ENCODE results near the gene TTC23L.
"Not testable (repeated sequence)": the region's sequence is repeated elsewhere in the genome, so short reads cannot be mapped to it uniquely, and the experiment has no call there.

TTC23L gene

DNA sequence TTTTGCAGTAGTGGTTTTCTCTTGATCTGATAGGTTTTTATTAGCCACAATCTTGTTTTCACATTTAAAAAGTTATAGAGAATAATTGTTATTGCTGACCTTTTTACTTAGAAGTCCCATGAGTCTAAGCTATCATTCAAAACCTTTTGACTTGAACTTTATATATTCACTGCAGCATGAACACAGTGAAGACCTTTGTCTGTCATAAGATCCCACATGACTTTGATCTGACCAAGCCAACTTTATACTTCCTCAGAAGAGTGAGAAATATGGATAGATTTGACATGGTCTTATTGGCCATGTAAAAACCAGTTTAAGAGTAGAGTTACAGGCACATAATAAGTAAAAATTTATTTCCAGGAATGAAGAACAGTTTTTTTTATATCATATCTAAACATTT, 42.3 kb downstream of the TTC23L start:
- no peak for DNase-seq

DNA sequence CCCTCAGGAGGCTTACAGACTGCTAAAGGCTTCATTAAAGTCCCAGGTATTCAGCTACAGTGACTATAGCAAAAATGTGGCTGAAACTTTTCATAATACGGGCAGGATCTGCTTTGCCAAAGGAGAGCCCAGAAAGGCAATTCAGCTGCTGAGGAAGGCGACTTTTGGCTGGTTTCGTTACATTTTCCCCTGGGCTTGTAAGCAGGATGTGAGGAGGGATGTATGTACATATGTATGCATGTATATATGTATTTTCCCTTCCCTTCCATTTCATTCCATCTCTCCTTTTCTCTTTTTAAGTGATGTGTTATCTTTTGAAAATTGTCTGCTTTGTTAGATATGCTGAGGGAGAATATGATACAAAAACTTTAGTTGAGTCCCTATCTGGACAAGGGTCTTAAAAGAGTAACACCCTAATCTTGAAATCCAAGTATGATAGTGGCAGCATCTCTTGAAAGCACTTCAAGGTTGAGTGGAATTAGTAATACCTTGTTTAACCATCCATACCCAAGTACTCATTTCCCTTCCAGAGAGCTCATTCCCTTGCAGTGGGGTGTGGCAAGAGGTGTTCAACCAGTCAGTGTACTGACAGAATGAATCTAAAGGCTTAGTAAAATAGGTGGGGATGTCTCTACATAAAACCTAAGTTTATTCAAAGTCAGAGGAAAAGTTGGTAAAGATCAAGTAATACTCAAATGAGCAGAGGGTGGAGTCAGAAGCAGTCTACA, 47.6 kb downstream of the TTC23L start:
- DNase-seq = no peak

- no peak for DNase-seq
Observed at GRCh38 chr5:34889394-34889793, 50.4 kb downstream of the TTC23L start.

DNA sequence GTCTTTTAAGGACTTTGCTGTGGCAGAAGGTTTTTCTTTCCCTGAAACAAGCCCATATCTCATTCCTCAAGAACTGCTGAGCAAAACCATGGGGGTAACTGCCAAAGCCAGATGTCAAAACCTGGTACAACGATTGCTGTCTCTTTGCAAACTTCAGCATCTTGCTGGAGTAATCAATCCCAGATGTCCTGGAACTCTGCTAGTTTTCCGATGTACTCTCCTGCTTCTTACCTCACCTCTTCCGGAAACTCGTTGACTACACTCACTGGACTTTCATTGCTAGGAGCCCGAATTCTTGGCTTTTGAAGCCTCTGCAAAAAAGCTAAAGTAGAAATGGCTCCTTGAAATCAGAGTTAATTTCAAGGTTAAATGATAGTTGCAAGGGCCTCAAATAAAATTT, 53.0 kb downstream of the TTC23L start:
- no peak for DNase-seq

DNA sequence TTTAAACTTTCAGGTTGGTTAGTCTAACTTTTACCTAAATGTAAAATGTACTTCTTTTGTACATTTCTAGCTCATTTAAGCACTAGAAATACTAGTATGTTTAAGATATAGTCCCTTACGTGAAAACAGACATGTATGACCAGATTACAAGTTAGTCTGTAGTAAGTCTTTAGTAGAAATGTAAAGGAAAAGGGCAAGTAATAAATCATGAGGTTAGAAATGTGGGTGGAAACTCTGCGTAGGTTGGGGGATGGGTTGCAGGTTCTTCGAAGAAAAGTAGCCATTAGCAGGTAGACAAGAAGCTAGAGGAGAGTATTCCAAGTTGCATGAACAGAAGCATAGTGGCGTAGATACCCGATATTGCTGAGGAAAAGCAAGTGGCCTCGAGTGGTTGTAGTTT, 53.5 kb downstream of the TTC23L start:
- no peak for DNase-seq

DNA sequence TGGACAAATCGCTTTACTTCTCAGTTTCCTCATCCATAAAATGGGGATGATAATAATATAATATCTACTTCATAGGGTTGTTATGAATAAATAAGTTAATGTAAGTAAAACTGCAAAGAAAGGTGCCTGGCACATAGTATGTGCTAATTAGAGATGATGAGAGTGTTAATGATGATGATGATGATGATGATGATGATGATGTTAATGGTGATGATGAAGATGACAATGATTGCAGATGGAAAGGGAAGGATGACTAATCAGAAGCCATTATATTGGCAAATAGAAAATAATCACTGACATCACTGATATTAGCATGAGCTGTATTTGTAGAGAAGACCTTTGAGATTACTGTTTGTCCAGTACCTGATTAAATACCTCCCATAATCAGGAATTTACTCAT, 55.8 kb downstream of the TTC23L start:
- no peak for DNase-seq

- no peak for DNase-seq
Observed at GRCh38 chr5:34895641-34896419, 56.9 kb downstream of the TTC23L start.

DNA sequence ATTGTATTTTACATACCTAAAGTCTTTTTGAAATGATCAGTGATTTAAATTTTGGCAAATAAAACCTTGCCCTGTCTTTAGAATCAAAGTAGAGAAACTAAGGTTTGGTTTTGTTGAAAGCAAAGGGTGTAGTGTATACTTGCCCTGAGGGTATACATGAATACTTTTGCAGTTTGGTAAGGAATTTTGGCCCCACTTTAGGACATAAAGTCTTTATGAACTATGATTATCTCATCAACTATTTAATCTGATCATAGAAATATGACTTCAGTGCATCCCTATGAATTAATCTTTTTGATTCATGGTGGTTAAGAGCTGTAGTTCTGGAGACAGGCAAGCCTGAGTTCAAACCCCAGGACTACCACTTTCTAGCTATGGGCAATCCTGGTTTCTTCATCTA, 58.7 kb downstream of the TTC23L start:
- no peak for DNase-seq

DNA sequence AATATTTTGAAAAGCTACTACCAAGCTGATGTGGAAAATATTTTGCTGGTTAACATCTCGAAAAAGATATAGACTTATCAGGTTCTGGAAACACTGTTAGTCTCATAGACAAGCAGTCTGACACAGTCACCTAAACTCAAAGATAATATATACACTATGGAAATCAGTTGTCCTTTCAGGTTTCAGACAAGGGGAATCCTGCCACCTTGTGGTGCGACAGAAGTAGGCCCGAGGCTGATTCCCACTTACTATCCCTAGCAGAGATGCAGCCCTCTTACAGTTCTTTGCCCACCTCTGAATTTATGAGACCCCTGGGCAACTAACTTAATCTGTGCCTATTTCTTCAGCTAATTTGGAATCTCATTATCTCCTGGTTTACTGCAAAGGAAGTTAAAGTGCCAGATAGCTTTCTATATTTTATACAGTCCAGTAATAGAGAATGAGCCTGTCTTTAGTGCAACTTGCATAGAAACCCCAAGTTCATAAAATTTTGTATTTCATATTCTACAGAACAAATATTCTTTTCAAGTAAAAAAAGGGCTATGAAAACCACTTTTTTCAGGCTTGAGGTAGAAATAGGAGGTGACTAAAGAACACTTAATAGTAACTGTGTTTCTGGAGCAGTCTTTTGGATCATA, 59.4 kb downstream of the TTC23L start:
- DNase-seq = peak; percentile 85

GRCh38 chr5:34899066-34899465, 60.1 kb downstream of the TTC23L start:
- no peak for DNase-seq

- DNase-seq = no peak
Observed at GRCh38 chr5:34900652-34901051, 61.7 kb downstream of the TTC23L start.

- no peak for DNase-seq
Observed at GRCh38 chr5:34903260-34903659, 64.3 kb downstream of the TTC23L start.

DNA sequence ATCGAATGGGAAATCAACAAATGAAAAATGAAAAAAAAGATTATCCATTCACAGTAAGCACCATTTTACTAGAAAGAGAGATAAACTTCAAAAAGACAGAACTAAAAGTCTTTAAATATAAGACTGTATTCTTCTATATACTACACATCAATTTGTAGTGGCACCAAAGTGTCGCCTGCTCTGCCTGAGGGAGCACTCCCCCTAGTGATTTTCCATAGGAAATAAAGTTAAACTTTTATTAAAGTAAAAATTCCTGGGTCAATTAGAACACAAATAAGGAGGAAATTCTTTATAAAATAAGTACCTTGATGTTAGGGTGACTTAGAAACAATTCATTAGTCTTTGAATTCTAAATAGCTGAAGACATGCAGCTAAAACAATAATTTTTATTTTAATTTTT, 66.6 kb downstream of the TTC23L start:
- no peak for DNase-seq

- no peak for DNase-seq
Observed at GRCh38 chr5:34913072-34913471, 74.1 kb downstream of the TTC23L start.

DNA sequence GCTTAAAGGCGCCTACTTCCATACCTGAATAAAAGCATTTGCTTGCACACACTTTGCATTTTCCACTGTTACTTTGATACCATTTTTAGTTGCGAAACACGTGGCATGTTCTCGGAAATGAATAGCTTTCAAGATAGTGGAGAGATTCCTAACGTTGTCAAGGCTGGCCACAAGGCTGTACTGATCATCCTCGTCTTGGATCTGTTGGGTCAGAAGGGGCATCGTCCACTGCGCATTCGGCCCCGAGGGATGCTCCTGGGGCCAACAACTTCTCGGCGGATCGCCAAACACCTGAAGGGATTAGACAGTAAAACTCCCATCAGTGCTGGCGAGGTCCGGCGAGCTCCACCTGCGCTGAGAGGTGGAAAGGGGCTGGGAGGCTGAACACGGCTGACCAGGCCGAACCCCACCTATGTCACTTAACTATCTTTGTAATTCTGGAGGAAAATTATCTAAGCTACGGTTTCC, 75.7 kb downstream of the TTC23L start:
- peak; percentile 73 for DNase-seq

GRCh38 chr5:34915139-34915855, 76.3 kb downstream of the TTC23L start, which contains the start of the genes BRIX1 and RAD1:
Gene BRIX1 (plus strand): TSS chr5:34915711. CDS start chr5:34915739, 28 bp downstream.
Gene RAD1 (minus strand): TSS chr5:34915504. CDS start chr5:34914892, 612 bp downstream.
- peak; percentile 97 for DNase-seq

GRCh38 chr5:34915856-34916192, 76.9 kb downstream of the TTC23L start:
- DNase-seq = no peak

- no peak for DNase-seq
Observed at GRCh38 chr5:34916518-34916917, 77.6 kb downstream of the TTC23L start.

- no peak for DNase-seq
Observed at GRCh38 chr5:34918025-34918424, 79.1 kb downstream of the TTC23L start.

DNA sequence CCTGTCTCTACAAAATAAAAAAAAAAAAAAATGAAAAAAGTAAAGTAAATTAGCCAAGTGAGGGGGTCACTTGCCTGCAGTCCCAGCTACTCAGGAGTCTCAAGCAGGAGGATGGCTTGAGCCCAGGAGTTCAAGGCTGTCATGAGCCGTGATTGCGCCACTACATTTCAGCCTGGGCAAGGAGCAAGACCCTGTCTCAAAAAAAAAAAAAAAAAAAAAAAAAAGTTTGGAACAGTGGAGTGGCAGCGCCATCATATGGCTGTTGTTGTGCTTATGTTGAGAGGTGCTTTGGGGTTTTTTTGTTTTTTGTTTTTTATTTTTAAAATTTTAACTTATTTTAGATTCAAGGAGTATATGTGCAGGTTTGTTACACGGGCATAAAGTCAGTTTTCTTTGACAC, 80.1 kb downstream of the TTC23L start:
- DNase-seq = no peak

DNA sequence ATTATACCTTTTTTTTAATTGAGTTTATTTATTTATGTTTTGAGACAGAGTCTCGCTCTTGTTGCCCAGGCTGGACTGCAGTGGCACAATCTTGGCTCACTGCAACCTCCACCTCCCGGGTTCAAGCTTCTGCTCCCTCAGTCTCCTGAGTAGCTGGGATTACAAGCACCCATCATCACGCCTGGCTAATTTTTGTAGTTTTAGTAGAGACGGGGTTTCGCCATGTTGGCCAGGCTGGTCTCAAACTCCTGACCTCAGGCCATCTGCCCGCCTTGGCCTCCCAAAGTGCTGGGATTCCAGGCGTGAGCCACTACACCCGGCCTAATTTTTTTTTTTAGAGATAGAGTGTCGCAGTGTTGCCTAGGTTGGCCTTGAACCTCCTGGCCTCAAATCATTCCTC, 84.3 kb downstream of the TTC23L start:
- not testable (repeated sequence) for DNase-seq

DNA sequence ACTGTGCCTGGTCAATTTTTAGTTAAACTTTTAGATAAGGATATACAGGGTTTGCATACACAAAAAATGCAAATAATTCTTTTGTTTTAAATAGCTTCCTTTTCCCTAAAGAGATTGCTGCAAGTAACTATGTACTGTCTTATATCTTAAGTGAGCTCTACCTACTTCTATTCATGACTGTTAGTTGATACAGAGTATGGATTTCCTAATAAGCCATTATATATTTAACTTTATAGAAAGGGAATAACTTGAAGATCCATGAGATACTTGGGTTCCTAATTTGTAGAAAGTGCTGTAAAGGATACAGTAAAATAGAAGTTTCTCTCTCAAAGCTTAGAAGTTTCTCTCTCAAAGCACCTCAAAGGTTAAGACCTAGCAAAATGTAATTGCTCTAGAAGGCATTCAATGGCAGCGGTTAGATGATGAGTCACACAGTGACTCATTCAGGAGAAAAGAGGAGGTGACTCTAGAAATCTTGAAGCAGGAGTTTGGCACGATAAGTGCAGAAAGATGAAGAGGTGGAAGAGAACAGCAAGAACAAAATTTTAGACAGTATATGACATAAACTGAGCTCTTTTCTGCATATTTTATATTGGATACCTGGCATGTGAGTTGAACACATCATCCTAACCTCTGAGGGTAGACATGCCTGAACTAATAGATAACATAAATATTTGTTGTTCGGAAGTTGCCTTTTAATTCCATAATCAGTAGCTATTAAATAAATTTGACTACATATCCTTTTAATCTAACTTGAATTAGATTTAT, 84.9 kb downstream of the TTC23L start:
- DNase-seq = no peak

DNA sequence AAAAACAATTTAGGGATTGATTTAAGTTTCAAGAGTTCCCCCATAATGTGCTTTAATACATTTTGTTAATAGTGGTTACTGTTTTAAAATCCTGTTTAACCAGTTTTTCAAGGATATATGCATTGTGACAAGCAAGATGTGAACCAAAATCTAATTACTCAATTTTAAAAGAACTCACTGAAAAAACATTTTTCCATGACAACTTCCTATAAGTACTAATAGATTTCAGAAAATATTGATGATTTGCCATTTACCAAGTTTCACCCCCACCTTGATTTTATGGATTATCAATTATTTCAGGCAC, 85.5 kb downstream of the TTC23L start:
- no peak for DNase-seq
